ENCODE measurements around the gene GALNT15.

GRCh38 chr3:16270855-16271254 is 96.4 kb downstream of the GALNT15 start:
- TF ChIP-seq EP300 (IDR thresholded peaks at IDR 0.05; ENCODE audit: borderline replicate concordance in 1 of 2, low read depth in 1 of 2, low read length in 1 of 2) (no peak), TEAD4 (IDR thresholded peaks at IDR 0.05; ENCODE audit: borderline replicate concordance, insufficient read depth) (no peak), POLR2AphosphoS5 (IDR thresholded peaks at IDR 0.05; ENCODE audit: low read depth, low read length) (no peak), FOXJ3 (CRISPR knock-in tag; IDR thresholded peaks at IDR 0.05) (no peak), RAD21 (IDR thresholded peaks at IDR 0.05; ENCODE audit: low read length) (no peak), MEF2A (IDR thresholded peaks at IDR 0.05; ENCODE audit: borderline replicate concordance, low read depth) (no peak), SMC3 (IDR thresholded peaks at IDR 0.05; ENCODE audit: low read depth, low read length) (no peak), CHD2 (IDR thresholded peaks at IDR 0.05; ENCODE audit: low read length, partially characterized antibody) (no peak), YY1 (IDR thresholded peaks at IDR 0.05; ENCODE audit: low read depth) (no peak)
- TF ChIP-seq, protein P1, sequence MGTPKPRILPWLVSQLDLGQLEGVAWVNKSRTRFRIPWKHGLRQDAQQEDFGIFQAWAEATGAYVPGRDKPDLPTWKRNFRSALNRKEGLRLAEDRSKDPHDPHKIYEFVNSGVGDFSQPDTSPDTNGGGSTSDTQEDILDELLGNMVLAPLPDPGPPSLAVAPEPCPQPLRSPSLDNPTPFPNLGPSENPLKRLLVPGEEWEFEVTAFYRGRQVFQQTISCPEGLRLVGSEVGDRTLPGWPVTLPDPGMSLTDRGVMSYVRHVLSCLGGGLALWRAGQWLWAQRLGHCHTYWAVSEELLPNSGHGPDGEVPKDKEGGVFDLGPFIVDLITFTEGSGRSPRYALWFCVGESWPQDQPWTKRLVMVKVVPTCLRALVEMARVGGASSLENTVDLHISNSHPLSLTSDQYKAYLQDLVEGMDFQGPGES (IDR thresholded peaks at IDR 0.05; ENCODE audit: low read depth, low read length) = no peak
